Measurements from ENCODE around the gene GLT1D1. TPM values are rescaled to one million over a fixed set of nuclear protein-coding genes. Genes with fewer than 3 reads are reported as not detected.

The GLT1D1 gene
- total RNA-seq, 3 donors from 2014 or later = 0.16 to 0.73 (median 0.33) TPM

- no peak for DNase-seq (ENCODE audit: low spot score in 2 of 2)
- no peak overlapping the region for H3K4me3 ChIP-seq
- H3K9me3 ChIP-seq = no peaks in the 10 kb centered on the region
- no peaks in the 10 kb centered on the region for H3K4me1 ChIP-seq
- H3K36me3 ChIP-seq = no peaks in the 10 kb centered on the region
- TF ChIP-seq CTCF (IDR thresholded peaks at IDR 0.05) (no peak), POLR2AphosphoS5 (IDR thresholded peaks at IDR 0.05) (no peak), POLR2A (IDR thresholded peaks at IDR 0.05) (no peak)
- H3K27me3 ChIP-seq = peaks cover 0 to 15% of the 10 kb centered on the region in 2 donors
- intact Hi-C loops (cut with DNase I; ENCODE audit: low total_unique reads) = no loop called here
- H3K27ac ChIP-seq = no peak overlapping the region
Measured at GRCh38 chr12:128978067-128978466, 124.8 kb downstream of the GLT1D1 start.

GRCh38 chr12:128980623-128981022 is 127.3 kb downstream of the GLT1D1 start:
- intact Hi-C loops (cut with DNase I; ENCODE audit: low total_unique reads) = no loop called here
- TF ChIP-seq CTCF (IDR thresholded peaks at IDR 0.05) = no peak
- no peak for TF ChIP-seq POLR2AphosphoS5 (IDR thresholded peaks at IDR 0.05)
- TF ChIP-seq POLR2A (IDR thresholded peaks at IDR 0.05) = no peak
- H3K36me3 ChIP-seq = no peaks in the 10 kb centered on the region
- H3K4me1 ChIP-seq = no peaks in the 10 kb centered on the region
- no peak overlapping the region for H3K4me3 ChIP-seq
- peaks cover 0 to 7% of the 10 kb centered on the region in 2 donors for H3K27me3 ChIP-seq
- no peak for DNase-seq (ENCODE audit: low spot score in 2 of 2)
- H3K9me3 ChIP-seq = no peaks in the 10 kb centered on the region
- H3K27ac ChIP-seq = no peak overlapping the region

- no peak for DNase-seq (ENCODE audit: low spot score in 2 of 2)
- Histone ChIP-seq H3K4me1 (no peaks in the 10 kb centered on the region), H3K27ac (no peak overlapping the region), H3K4me3 (no peak overlapping the region), H3K27me3 (peaks cover 0 to 6% of the 10 kb centered on the region in 2 donors), H3K9me3 (no peaks in the 10 kb centered on the region), H3K36me3 (no peaks in the 10 kb centered on the region)
- intact Hi-C loops (cut with DNase I; ENCODE audit: low total_unique reads) = no loop called here
- TF ChIP-seq POLR2AphosphoS5 (IDR thresholded peaks at IDR 0.05) = no peak
- no peak for TF ChIP-seq POLR2A (IDR thresholded peaks at IDR 0.05)
- no peak for TF ChIP-seq CTCF (IDR thresholded peaks at IDR 0.05)
Measured at GRCh38 chr12:128981971-128982533, 128.8 kb downstream of the GLT1D1 start.

GRCh38 chr12:128982933-128983332 is 129.7 kb downstream of the GLT1D1 start:
- Histone ChIP-seq H3K27ac (no peak overlapping the region), H3K27me3 (peaks cover 0 to 4% of the 10 kb centered on the region in 2 donors), H3K9me3 (no peaks in the 10 kb centered on the region), H3K4me3 (no peak overlapping the region), H3K36me3 (no peaks in the 10 kb centered on the region), H3K4me1 (no peaks in the 10 kb centered on the region)
- no peak for DNase-seq (ENCODE audit: low spot score in 2 of 2)
- TF ChIP-seq CTCF (IDR thresholded peaks at IDR 0.05) (no peak), POLR2AphosphoS5 (IDR thresholded peaks at IDR 0.05) (no peak), POLR2A (IDR thresholded peaks at IDR 0.05) (no peak)
- intact Hi-C loops (cut with DNase I; ENCODE audit: low total_unique reads) = no loop called here

GRCh38 chr12:128983371-128983770 is 130.1 kb downstream of the GLT1D1 start:
- Histone ChIP-seq H3K4me1 (no peaks in the 10 kb centered on the region), H3K9me3 (no peaks in the 10 kb centered on the region), H3K4me3 (no peak overlapping the region), H3K36me3 (no peaks in the 10 kb centered on the region), H3K27ac (no peak overlapping the region), H3K27me3 (no peaks in the 10 kb centered on the region)
- TF ChIP-seq POLR2AphosphoS5 (IDR thresholded peaks at IDR 0.05) (no peak), CTCF (IDR thresholded peaks at IDR 0.05) (no peak), POLR2A (IDR thresholded peaks at IDR 0.05) (no peak)
- DNase-seq (ENCODE audit: low spot score in 2 of 2) = no peak
- intact Hi-C loops (cut with DNase I; ENCODE audit: low total_unique reads) = no loop called here

Measured in breast epithelium (tissue), 4 donors.